Endodermal cell (in vitro differentiated cells): ENCODE results near the gene CYSLTR2. TPM values are rescaled to one million over a fixed set of nuclear protein-coding genes. Genes with fewer than 3 reads are reported as not detected.

Experiments used
- DNase-seq: peaks from one replicate; pipeline ENCODE4 v3.0.0-alpha.2; 2017
- H3K27ac ChIP-seq: 2 replicates; pipeline ENCODE4 v1.5.1; 2013; ENCODE audit warnings: mild to moderate bottlenecking, low read depth, low read length, moderate library complexity
- H3K27me3 ChIP-seq: 2 replicates; pipeline ENCODE4 v1.6.1; 2013; ENCODE audit warnings: mild to moderate bottlenecking, low read length, moderate library complexity; ENCODE audit not compliant: insufficient read depth, control insufficient read depth, poor library complexity, severe bottlenecking
- H3K36me3 ChIP-seq: 2 replicates; pipeline ENCODE4 v1.7.0; 2013; ENCODE audit warnings: mild to moderate bottlenecking, low read length, moderate library complexity; ENCODE audit not compliant: control insufficient read depth, insufficient read depth
- H3K4me1 ChIP-seq: one replicate; pipeline ENCODE4 v1.7.0; 2013; ENCODE audit warnings: low read length; ENCODE audit not compliant: control insufficient read depth, insufficient read depth
- H3K4me3 ChIP-seq: 2 replicates; pipeline ENCODE4 v1.5.1; 2013; ENCODE audit warnings: mild to moderate bottlenecking, low read length, moderate library complexity
- H3K9ac ChIP-seq: 2 replicates; pipeline ENCODE4 v1.6.1; 2013; ENCODE audit warnings: mild to moderate bottlenecking, low read length, moderate library complexity; ENCODE audit not compliant: poor library complexity, severe bottlenecking; ENCODE audit errors: extremely low read depth
- H3K9me3 ChIP-seq: 2 replicates; pipeline ENCODE4 v1.6.1; 2013; ENCODE audit warnings: mild to moderate bottlenecking, low read length, moderate library complexity; ENCODE audit not compliant: control insufficient read depth
- H3K27ac Mint-ChIP-seq: 2 replicates; pipeline ENCODE4 v1.8.0; 2020; ENCODE audit warnings: mixed read lengths
- H3K27me3 Mint-ChIP-seq: 2 replicates; pipeline ENCODE4 v1.8.0; 2021; ENCODE audit warnings: mild to moderate bottlenecking, mixed read lengths; ENCODE audit not compliant: insufficient read depth
- H3K36me3 Mint-ChIP-seq: 2 replicates; pipeline ENCODE4 v1.8.0; 2020; ENCODE audit warnings: low read depth, mixed read lengths
- H3K4me1 Mint-ChIP-seq: 2 replicates; pipeline ENCODE4 v1.8.0; 2020; ENCODE audit warnings: mixed read lengths
- H3K4me3 Mint-ChIP-seq: 2 replicates; pipeline ENCODE4 v1.8.0; 2020; ENCODE audit warnings: mild to moderate bottlenecking, moderate library complexity, mixed read lengths
- H3K9me3 Mint-ChIP-seq: 2 replicates; pipeline ENCODE4 v1.8.0; 2020; ENCODE audit warnings: mild to moderate bottlenecking, mixed read lengths
- CTCF ChIP-seq: fragments of 200-600 bp; sonication (generic); conservative IDR thresholded peaks from 2 replicates; pipeline ENCODE4 v1.5.0; 2021; ENCODE audit warnings: antibody characterized with exemption, mild to moderate bottlenecking
- WGBS, 2 experiments: methylation state at CpG; one replicate each; pipeline versions ENCODE4 v1.1.5 to v1.1.7; 2013; ENCODE audit warnings: missing lambda C conversion rate in 2 of 2, mixed read lengths in 1 of 2; ENCODE audit not compliant: insufficient coverage in 1 of 2, insufficient read length in 1 of 2; 5-methylcytosine and 5-hydroxymethylcytosine counted together
- total RNA-seq, 2 donors: library from RNA; stranded (reverse); fragmentation: NEBNext Ultra II Directional in 1 of 2; extraction: Animal tissue kit (Norgen Biotek cat#: 25700) in 1 of 2; gene quantifications; 2 replicates in 1 of 2; 3 replicates in 1 of 2; pipeline ENCODE4 v1.2.1, GENCODE V29; 2021

Gene CYSLTR2
- total RNA-seq, 2 donors from 2014 or later, result not detected

GRCh38 chr13:48715977-48716376, 62.2 kb downstream of the CYSLTR2 start:
- Histone ChIP-seq H3K9ac (no peak overlapping the region), H3K27ac (no peak overlapping the region), H3K9me3 (peaks cover 69% of the 10 kb centered on the region), H3K27me3 (no peaks in the 10 kb centered on the region), H3K4me1 (no peaks in the 10 kb centered on the region), H3K4me3 (no peak overlapping the region), H3K36me3 (no peaks in the 10 kb centered on the region)
- Mint-ChIP-seq H3K4me1 (no peaks in the 10 kb centered on the region), H3K27me3 (no peaks in the 10 kb centered on the region), H3K27ac (no peak overlapping the region), H3K4me3 (no peak overlapping the region), H3K9me3 (peaks cover 62% of the 10 kb centered on the region), H3K36me3 (peaks cover 4% of the 10 kb centered on the region)
- WGBS, 2 experiments, result no CpG with 5 or more reads among the region's 1 CpG
- TF ChIP-seq CTCF, result no peak
- no peak for DNase-seq

DNA sequence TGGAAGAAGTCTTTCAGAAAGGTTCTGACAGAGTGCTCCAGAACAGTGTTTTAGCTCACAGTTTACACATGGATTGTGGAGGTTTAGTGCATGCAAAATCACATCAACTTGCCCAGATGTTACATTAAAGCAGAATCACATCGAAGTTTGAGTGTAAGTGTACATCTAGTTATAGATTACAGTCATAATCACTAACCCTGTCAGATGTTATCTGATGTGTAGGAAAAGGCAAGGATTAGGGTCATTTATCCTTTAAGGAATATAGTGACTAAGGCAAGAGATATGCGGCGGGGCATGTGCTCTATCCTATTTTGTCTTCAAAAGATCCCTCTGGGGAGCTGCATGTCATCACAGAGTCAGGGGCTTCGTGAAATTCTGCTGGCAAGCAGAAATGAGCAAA, 66.9 kb downstream of the CYSLTR2 start:
- H3K9me3 Mint-ChIP-seq, result peaks cover 49% of the 10 kb centered on the region
- H3K36me3 Mint-ChIP-seq, result peaks cover 2% of the 10 kb centered on the region
- no peak overlapping the region for H3K27ac Mint-ChIP-seq
- TF ChIP-seq CTCF, result no peak
- Histone ChIP-seq H3K27ac (no peak overlapping the region), H3K27me3 (no peaks in the 10 kb centered on the region), H3K4me1 (no peaks in the 10 kb centered on the region), H3K36me3 (no peaks in the 10 kb centered on the region), H3K4me3 (no peak overlapping the region), H3K9ac (no peak overlapping the region), H3K9me3 (peaks cover 71% of the 10 kb centered on the region)
- WGBS, 2 experiments, result 89 to 91% methylated on average over 3 of the region's 4 CpGs
- H3K27me3 Mint-ChIP-seq, result no peaks in the 10 kb centered on the region
- H3K4me3 Mint-ChIP-seq, result no peak overlapping the region
- H3K4me1 Mint-ChIP-seq, result no peaks in the 10 kb centered on the region
- DNase-seq, result no peak

DNA sequence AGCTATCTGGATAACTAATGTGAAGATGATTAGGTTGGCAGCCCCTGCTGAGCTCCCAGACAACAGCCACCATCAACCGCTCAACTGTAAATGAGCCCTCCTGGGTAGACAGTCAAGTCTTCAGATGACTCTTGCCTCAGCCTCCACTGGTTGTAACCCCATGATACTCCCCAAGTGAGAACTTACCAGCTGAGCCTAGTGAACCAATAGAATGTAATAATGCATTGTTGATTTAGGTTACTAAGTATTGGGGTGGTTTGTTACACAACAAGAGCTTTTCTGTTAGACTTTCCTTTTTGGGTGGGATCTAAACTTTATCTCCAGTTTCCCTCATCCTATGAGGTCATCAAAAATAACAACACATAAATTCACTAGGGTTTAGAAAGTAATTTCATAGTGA, 69.4 kb downstream of the CYSLTR2 start:
- Mint-ChIP-seq H3K36me3 (no peaks in the 10 kb centered on the region), H3K9me3 (peaks cover 32% of the 10 kb centered on the region)
- WGBS, 2 experiments, result 91% methylated on average over 1 of the region's 1 CpG; no CpG with 5 or more reads in 1 of the 2 experiments

More for the DNA sequence above, 69.4 kb downstream of the CYSLTR2 start:
- no peak overlapping the region for H3K4me3 Mint-ChIP-seq
- no peaks in the 10 kb centered on the region for H3K27me3 ChIP-seq
- no peak overlapping the region for H3K27ac ChIP-seq
- no peak overlapping the region for H3K27ac Mint-ChIP-seq
- H3K9ac ChIP-seq, result no peak overlapping the region
- DNase-seq, result no peak
- H3K9me3 ChIP-seq, result peaks cover 52% of the 10 kb centered on the region
- no peaks in the 10 kb centered on the region for H3K4me1 ChIP-seq
- no peaks in the 10 kb centered on the region for H3K36me3 ChIP-seq
- H3K27me3 Mint-ChIP-seq, result no peaks in the 10 kb centered on the region
- peak overlapping the region; percentile 25 for H3K4me3 ChIP-seq
- no peaks in the 10 kb centered on the region for H3K4me1 Mint-ChIP-seq
- TF ChIP-seq CTCF, result no peak
